NCI-H82 treated with DMSO at 0.1 percent for 48 hours (cell line): ENCODE results near the gene LDLRAD4.

ENCODE experiments used
- DNase-seq: peaks from one replicate; lab custom pipeline; 2025; ENCODE audit not compliant: unreplicated experiment; lab: John Stamatoyannopoulos, UW

The LDLRAD4 gene

GRCh38 chr18:13399511-13399910 is 181.0 kb downstream of the LDLRAD4 start:
- no peak for DNase-seq

DNA sequence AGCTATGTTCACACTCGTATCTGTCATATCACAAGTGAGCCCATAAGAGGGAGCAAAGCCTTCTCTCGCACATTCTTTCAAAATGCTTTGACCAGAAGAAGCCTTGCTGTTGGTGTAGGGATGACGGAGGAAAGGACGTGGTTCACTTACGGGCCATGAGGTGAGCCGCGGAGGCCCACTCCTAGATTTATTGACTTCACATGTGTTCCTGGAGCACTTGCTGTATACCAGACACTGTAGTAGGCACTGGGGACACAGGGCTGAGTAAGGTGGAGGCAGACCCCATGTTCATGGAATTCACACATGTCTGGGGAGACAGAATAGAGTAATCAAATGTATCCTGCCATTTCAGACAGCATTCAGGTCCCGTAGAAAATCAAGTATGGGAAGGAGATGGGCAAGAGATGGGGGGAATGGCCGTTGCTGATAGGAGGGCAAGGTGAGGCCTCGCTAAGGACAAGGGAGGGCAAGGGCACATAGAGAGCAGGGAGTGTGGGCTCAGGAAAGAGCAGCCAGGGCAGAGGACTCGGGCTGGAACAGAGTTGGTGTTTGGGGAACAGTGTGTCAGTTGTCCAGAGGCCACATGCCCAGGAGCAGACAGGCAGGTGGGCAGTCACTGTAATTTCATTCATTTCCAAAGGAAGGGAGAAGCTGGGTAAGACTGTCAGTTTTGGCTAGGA is 182.2 kb downstream of the LDLRAD4 start:
- no peak for DNase-seq

DNA sequence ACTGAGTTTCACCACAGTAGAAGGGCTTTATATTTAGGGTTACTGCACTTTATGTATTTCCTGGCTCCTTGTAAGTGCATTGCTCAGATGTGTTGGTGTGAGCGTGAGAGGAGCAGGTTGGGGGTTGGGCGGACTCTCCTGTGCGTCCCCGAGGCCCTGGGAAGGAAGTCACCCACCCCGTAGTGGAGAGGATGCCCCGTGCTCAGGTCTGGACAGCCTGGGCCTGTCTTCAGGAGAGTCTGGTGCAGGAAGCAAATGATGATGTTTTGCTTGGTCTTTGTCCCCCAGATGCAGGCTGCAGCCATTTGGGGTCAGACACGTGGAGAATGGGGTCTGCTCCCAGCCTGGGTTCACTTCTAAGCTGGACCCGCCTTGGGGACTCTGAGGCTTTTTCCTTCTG is 182.8 kb downstream of the LDLRAD4 start:
- DNase-seq: no peak

DNA sequence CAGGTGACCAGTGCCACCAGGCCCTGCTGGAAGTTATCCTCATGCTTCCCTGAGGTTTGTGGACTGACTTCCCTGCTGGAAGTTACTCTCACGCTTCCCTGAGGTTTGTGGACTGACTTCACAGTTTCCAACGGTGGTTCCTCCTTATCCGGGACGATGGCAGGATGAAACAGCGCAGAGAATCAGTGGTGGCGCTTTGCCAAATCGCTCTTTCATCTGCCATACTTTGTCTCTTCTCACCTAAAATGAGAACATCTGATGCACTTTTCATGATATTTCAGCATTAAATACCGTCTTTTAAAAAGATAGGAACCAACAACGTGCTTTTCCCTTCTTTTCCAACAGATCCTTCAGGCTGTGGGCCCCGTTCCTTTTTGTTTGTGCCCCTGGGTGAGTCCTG is 183.3 kb downstream of the LDLRAD4 start:
- DNase-seq: no peak

- no peak for DNase-seq
These were observed 185.4 kb downstream of the LDLRAD4 start for GRCh38 chr18:13403786-13404549.

DNA sequence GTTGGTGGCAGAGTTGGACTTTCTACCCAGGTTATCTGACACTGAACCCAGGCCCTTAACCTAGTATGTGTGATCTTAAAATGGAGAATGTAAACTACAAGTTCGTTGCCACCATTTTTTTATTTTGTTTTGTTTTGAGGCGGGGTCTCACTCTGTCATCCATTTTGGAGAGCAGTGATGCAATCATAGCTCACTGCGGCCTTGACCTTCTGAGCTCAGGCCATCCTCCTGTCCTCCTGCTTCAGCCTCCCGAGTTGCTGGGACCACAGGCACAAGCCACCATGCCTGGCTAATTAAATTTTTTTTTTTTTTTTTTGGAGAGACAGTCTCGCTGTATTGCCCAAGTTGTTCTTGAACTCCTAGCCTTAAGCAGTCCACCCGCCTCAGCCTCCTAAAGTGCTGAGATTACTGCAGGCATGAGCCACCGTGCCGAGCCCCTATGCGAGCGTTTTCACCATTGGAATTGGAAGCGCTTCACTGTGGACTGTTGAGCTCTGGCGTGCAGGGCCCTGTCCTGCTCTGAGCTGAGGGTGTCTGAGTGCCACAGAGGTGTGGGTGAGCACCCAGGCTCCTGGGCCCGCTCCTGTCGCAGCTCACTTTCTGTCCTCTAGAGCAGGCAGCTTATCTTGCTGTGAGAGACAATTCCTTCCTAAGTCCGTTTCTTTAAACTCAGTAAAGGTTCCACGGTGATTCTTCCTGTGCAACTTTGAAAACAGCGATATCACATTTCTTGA is 186.9 kb downstream of the LDLRAD4 start:
- DNase-seq: no peak

GRCh38 chr18:13406049-13406615 is 187.6 kb downstream of the LDLRAD4 start:
- DNase-seq: no peak

DNA sequence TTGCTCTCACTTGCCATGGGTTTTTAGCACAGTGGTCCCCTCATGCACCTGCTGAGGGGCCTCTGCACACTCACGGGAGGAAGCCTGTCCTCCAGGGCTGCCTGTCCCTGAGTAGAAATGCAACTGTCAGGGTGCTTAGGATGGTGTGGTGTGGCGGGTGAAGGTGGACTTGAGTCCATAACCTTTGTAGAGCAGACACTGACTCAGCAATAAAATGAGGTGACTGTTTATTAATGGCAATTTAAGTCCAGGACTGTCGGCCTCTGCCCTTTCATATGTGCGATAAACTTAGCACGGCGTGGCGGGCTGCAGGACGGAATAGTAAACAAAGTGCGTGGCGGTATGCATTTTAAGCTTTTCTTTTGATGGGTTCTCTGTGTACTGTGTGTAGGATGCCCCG is 188.2 kb downstream of the LDLRAD4 start:
- DNase-seq: no peak

DNA sequence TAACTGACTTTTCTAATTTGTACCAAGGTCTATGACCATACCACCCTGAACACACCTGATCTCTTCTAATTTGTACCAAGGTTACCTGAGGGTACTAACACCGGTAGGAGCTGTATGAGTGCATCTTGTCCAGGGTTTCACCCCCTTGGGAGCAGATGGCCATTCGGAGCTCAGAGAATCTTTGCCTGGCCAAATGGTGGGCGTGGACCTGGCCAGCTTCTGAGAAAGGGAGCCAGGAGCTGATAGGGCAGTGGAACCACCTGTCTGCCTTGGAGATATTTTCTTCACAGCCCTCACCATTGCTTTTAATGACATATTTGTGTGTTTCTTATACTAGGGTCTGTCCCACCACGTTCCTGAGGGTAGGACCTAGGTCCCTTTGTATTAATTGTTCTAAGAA is 188.9 kb downstream of the LDLRAD4 start:
- DNase-seq: no peak

- no peak for DNase-seq
These were observed 190.5 kb downstream of the LDLRAD4 start for GRCh38 chr18:13409026-13409425.

DNA sequence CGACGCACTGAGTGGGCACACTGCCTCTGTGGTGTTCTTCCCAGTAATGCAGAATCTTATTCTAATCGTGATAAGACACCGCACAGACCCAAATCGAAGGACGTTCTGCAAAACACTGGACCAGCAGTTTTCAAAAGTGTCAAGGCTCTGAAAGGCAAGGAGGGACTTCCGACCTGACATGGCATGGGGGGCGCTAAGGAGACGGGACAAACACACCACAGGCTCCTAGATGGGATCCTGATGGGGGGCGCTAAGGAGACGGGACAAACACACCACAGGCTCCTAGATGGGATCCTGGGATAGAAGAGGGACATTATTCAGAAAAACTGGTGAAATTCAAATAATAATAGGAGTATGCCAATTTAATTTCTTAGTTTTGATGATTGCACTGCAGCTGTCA is 191.4 kb downstream of the LDLRAD4 start:
- no peak for DNase-seq

DNA sequence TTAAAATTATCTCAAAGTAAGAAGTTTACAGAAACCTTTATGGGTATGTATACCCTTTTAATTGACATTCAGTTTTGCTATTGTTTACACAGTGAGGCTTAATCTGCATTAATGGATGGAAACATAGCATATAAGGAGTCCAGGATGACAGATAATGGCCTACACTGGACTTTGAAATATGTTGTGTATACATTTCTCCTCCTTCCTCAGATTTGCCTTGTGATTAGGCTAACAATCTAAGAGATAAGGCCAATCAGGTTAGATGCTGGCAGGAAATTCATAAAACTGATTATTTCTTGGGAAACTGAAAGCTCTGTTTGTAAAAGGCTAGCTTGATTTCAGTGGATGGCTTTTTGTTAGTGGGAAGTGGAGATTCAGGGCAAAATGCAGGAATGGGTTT is 191.9 kb downstream of the LDLRAD4 start:
- no peak for DNase-seq

- DNase-seq: no peak
These were observed 193.5 kb downstream of the LDLRAD4 start for GRCh38 chr18:13412017-13412416.

- DNase-seq: no peak
These were observed 194.3 kb downstream of the LDLRAD4 start for GRCh38 chr18:13412901-13413300.

DNA sequence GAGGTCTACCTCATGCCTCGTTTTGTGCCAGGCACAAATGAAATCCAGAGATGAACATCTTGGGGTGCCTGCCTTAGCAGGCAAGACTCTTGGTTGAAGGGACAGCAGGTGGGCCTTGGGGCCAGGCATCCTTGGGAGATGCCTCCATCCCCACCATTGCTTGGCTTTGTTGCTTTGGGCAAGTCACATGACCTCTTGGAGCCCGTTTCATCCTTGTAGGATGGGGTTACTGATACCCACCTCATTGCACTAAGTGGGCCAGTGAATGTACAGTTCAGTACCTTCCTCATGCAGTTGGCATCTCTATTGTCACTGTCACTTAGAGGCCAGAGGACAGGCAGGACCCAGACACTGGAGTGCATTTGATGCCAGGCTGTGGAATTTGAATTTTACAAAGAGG is 195.5 kb downstream of the LDLRAD4 start:
- no peak for DNase-seq

DNA sequence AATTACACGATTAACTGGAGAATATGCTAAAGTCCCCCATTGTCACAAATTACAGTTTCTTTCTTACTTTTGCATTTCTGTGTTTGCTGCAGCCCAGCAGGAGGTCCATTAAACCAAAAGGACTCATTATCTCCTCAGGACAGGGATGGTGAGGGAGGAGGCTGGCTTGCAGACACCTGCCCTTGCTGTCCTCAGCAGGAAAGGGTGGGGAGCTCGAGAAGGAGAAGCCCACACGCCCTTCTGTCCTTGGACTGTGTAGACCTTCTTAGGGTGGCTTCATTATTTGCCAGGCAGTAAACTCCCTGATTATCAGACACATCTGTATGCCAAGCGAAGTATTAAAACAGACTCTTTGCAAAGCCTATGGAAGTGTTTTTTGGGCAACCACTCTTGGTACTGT is 196.0 kb downstream of the LDLRAD4 start:
- no peak for DNase-seq

GRCh38 chr18:13415736-13416135 is 197.2 kb downstream of the LDLRAD4 start:
- no peak for DNase-seq

DNA sequence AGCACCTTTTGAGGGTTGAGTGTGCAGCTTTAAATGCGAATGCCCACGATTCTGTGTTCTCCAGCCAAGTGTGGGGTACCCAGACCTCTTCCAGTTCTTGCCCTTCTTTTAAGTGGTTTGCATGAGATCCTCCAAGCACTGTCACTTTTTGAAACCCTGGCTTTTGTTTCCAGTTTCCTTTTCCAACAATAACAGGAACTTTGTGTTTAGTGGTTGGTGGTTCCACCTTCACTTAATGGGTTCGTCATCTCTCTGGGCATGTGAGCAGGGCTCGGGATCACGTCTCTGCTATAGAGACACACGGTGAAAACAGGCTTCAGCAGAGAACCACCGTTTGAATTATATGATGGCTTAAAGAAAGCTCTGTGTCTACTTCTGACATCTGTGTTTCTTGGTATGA is 197.6 kb downstream of the LDLRAD4 start:
- no peak for DNase-seq

DNA sequence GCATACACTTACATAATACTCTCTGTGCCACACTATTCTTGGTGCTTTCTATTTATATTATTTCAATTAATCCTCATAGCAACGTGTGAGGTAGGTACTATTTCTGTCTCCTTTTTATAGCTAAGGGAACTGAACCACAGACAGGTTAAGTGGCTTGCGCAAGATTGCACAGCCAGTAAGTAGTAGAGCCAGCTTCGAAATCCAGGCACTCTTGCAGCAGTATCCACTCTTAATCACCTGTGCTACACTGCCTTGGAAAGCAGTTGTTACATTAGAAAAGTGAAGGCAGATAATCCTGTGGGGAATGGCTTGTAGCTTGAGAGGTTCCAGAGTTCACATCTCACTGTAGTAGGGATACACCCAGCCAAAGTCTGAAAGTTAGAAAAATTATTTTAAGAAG is 198.3 kb downstream of the LDLRAD4 start:
- DNase-seq: no peak

- no peak for DNase-seq
These were observed 199.6 kb downstream of the LDLRAD4 start for GRCh38 chr18:13418013-13418710.
